ENCODE data around the gene NCCRP1.

Gene NCCRP1

DNA sequence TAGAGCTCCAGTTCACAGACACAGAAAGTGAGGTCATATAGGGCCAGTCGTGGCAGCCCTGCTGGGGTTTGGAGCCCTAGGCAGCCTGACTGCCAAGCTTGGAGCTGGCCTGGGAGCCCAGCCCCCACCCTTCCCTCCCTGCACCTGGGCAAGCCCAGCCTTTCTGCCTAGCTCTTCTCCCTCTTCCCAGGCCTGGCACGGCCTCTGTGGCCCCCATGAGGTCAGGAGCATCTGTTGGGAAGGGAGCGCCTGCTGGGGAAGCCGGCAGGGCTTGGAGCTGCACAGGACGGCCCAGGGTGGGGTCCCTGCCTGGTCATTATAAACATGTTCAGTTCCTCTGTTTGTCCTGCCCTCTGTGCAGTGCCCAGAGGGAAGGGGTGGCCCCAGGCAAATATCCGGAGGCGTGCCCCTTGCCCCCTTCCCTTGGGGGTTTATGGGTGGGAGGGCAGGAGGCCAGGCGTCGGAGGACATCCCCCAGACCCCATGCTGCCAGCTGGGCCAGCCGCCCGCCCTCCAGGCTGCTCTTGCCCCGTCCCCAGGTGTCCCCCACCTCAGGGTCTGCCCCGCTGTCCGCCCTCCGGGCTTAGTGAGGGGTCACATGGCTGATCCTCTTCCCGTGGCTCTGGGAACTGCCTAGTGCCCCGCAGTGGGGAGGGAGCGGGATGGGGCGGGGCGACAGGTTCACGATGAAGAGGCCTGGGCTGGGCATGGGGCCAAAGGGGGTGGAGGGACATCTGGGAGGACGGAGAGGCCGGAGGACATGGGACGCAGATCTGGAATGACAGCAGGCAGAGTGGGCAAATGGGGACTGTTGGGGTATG, 30.0 kb upstream of the NCCRP1 start:
- no peak for DNase-seq

DNA sequence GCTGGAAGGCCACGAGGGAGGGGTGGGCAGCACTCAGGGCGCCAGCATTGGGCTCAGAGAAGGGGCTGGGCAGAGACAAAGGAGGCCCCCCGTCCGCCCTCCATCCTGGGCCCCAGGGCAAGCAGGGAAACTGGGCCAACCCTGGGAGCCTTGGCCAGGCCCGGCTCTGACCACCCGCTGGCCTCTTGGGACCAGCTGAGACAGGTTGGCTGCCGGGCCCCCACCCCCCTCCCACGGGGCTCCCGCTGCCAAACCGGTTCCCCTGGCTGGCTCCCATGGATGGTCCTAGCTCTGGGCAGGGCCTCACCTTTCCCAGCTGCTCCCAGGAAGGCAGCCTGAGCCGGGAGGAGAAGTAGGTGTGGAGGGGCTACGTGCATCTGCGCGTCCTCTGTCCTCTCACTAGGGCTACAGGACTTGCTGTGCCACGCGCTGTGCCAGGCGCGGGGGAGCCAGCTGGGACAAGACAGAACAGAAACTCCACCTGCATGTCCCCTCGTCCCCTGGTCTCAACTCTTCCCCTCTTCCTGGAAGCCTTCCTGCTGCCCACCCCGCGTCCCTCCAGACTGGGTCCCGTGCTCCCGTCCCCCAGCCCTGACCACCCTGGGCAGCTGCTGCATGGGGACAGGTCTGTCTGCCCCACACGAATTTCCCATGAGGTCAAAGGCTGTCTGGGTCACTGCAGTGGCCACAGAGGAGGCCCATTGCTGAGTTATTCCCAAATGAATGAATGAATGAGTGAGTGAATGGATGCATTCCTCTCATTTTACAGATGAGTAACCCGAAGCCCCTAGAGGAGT, 29.1 kb upstream of the NCCRP1 start:
- DNase-seq = no peak

DNA sequence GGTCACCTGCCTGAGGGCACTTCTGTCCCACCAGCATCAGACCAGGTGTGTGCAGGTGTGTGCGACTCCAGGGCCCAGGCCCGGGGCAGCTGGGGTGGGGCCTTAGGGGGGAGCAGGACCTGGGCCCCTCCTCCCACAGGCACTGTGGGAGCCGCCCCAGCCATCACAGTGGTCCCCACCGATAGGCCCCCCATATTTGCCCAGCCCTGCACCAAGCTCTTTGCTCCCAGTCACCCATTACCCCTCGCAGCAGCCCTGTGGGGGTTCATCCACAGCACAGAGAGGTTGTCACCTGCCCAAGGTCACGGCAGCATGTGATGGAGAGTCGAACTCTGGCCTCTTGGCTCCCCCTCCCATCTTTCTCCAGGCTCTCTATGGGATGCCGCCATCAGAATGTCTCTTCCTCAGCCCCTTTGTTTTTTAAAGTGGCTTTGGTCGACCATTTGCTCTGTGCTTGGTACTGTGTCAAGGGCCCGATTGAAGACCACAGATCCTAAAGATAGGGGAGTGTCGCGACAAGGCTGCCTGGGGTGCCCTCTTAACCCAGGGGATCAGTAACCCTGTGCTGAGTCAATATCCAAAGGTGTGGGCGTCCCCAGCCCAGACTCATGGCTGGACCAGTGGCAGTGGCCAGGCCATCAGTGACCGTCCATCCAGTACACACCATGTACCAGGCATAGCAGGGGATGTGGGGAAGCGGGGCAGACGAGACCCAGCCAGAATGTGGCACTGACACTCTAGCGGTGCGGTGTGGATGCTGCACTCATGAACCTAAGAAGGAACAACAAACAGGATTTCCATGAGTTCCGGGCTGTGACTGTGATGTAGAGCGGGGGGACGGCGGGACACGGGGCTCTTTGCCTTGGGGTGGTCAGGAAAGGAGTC, 28.3 kb upstream of the NCCRP1 start:
- no peak for DNase-seq

DNA sequence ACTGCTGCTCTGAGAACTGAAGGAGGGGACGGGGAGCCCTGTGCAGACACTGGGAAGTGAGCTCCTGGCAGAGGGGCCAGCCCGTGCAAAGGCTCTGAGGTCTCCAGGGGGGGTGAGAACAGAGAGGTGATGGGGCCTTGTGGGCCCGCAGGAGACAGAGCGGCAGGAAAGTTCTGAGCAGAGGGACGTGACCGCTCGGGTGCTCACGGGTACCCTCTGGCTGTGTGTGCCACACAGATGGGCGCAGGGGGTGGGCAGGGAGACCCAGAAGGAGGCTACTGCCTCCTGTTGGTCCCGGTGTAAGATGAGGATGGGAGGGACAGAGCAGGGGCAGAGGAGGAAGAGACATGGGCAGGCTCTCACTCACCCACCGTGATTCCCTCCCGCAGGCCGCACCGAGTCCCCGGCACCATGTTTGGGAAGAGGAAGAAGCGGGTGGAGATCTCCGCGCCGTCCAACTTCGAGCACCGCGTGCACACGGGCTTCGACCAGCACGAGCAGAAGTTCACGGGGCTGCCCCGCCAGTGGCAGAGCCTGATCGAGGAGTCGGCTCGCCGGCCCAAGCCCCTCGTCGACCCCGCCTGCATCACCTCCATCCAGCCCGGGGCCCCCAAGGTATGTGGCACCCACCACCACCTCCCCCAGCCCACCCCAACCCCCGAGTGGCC, 27.5 kb upstream of the NCCRP1 start:
- no peak for DNase-seq

DNA sequence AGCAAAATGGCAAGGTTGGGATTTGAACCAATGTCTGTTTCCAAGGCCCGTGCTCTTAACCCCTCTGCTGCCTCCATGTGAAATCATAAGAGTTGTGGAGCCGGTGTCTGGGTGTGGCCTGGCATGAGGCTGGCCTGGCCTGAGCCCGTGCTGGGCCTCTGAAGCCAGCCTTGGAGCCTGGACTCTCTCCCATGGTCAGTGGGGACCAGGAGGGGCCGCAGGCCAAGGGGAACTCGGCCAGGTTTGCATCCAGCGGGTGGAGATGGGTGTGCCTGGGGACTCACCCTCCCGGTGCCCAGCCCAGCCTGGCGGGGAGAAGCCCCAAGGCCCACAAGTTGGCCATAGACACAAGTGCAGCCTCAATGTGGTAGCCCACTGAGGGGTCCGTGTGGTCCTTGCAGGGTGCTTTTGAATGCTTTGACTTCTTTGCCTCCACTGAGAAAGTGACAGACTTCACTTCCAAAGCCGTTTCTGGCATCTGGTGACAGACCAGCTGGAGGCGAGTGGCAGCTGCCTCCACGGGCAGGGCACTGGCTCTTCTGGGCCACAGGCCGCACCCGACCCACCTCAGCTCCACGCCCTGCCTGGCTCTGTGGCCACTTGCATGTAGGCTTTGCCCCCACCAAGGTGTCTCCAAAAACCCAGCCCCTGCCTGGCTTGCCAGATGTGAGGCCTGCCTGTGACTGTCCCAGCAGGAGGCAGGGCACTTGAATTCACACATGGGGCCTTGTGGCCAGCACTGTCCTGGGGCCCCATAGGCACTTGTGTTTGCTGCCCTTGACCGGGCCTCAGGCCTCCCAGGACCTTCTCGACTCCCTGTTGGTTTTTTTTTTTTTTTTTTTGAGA, 26.2 kb upstream of the NCCRP1 start:
- DNase-seq = no peak

DNA sequence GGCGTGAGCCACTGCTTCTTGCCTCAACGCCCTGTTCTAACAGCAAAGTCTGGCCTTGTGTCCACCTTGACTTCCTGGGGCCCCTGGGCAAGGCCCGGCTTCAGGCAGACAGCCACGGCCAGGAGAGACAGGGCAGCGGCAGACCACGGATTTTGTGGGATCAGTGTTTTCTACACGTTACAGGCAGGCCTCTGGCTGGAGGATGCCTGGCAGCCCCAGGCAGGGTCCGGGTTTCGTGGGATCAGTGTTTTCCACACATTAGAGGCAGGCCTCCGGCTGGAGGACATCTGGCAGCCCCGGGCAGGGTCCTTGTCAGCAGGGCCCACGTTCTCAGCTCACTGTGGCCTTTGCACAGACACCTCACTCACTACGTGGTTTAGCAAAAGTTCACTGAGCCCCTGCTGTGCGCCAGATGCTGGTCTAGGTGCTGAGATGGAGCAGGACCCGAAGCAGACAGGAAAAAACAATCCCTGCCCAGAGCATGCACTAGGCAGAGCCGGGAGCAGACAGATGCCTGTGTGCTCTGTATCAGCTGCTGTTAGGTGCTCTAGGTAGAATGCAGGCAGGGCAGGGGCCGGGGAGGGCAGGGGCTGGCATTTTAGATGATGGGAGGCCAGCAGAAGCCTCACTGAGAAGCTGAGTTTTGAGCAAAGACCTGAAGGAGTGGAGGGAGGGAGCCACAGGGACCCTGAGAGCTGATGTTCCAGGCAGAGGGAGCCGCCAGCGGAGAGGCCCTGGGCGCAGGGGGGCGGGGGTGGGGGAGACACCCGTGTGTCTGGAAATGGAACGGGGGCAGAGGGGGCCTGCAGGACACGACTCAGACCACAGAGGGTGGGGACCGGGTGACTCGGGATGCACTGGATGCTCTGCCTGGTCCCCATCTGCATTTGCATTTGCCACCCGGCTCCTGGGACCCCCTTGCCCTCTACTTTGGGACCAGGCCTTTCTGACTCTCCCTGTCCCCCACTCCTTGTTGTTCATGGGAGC, 25.0 kb upstream of the NCCRP1 start:
- DNase-seq = no peak

DNA sequence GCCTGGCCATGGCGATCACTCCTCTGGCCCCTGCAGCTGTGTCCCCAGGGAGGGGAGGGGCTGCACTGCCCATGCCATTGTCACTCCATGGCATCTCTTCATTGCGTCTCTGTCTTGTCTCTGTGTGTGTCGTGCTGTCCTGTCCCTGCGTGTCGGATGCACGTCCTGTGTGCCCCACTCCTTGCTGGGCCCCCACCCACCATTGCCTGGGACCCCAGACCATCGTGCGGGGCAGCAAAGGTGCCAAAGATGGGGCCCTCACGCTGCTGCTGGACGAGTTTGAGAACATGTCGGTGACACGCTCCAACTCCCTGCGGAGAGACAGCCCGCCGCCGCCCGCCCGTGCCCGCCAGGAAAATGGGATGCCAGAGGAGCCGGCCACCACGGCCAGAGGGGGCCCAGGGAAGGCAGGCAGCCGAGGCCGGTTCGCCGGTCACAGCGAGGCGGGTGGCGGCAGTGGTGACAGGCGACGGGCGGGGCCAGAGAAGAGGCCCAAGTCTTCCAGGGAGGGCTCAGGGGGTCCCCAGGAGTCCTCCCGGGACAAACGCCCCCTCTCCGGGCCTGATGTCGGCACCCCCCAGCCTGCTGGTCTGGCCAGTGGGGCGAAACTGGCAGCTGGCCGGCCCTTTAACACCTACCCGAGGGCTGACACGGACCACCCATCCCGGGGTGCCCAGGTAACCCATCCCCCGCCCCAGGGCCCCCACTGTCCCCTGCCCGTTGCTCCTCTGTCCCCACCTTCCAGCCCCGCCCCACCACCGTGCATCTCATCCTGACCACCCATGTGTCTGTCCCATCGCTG, 23.9 kb upstream of the NCCRP1 start:
- no peak for DNase-seq

DNA sequence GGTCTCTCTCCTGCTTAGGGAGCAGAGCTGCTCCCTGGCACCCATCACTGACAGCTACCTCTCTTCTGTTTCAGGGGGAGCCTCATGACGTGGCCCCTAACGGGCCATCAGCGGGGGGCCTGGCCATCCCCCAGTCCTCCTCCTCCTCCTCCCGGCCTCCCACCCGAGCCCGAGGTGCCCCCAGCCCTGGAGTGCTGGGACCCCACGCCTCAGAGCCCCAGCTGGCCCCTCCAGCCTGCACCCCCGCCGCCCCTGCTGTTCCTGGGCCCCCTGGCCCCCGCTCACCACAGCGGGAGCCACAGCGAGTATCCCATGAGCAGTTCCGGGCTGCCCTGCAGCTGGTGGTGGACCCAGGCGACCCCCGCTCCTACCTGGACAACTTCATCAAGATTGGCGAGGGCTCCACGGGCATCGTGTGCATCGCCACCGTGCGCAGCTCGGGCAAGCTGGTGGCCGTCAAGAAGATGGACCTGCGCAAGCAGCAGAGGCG, 23.2 kb upstream of the NCCRP1 start:
- no peak for DNase-seq

DNA sequence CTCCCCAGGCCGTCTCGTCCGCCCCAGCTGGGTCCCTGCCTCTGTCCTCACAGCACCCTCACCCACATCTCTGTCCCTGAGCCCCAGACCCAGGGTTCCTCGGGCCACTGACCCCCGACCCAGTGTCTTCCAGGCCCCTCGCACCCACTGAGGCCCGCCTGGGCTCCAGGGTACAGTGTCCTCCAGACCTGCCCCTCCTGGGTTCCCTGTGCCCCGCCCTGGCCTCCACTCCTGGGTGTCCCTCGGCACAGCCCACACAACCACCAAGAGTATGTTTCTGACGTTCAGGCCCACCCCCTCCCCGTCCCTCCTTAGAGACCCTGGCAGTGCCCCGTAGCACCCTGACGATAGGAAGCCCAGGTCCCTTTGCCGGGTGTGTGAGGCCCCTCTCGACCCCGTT, 22.6 kb upstream of the NCCRP1 start:
- no peak for DNase-seq

DNA sequence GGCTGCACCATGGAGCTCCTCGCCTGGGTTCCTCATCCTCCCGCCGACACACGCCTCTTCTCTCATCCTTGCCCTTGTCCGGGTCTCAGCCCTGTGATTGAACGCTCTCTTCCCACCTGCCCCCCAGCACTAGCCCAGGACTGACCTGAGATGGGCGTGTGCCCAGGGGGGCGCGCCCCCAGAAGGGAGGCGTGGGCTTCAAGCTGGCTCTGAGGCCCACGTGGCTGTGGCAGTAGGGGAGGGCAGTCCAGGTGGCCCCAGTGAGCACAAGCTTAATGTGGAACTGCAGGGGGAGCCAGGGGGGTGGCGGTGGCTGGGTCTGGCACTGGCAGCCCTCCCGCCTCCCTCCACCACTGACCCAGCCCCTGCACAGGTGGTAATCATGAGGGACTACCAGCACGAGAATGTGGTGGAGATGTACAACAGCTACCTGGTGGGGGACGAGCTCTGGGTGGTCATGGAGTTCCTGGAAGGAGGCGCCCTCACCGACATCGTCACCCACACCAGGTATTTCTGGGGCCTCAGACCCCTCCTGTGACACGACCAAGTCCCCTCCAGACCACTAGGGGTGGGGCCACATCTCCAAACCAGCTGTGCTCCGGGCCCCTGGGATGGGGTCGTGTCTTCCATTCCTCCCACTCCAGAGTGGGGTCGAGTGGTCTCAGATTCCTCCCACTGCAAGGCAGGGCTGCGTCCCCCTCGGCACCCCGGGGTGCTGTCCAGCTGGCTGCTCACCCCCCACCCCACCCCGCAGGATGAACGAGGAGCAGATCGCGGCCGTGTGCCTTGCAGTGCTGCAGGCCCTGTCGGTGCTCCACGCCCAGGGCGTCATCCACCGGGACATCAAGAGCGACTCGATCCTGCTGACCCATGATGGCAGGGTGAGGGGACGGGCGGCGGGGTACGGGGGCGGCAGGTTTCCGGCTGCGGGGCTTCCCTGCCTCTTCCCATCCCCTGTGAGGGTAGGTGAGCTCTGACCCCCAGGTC, 21.9 kb upstream of the NCCRP1 start:
- DNase-seq = no peak

DNA sequence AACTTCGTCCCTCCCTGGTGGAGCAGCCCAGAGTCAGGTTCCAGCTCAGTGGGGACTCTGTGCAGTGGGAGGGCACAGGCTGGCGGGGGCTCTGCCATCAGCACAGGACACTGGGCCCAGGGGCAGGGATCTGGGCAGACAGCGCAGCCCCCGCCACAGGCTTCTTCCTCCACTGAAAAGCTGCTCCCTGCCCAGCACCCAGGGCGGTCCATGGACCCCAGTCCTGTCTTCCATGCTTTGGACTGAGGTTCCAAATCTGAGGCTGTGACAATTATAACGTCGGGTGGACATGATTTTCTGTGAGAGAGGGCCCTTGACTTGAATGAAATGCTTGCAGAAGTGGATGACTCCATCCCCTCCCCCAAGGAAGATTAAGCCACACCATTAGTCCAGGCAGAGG, 21.2 kb upstream of the NCCRP1 start:
- no peak for DNase-seq

DNA sequence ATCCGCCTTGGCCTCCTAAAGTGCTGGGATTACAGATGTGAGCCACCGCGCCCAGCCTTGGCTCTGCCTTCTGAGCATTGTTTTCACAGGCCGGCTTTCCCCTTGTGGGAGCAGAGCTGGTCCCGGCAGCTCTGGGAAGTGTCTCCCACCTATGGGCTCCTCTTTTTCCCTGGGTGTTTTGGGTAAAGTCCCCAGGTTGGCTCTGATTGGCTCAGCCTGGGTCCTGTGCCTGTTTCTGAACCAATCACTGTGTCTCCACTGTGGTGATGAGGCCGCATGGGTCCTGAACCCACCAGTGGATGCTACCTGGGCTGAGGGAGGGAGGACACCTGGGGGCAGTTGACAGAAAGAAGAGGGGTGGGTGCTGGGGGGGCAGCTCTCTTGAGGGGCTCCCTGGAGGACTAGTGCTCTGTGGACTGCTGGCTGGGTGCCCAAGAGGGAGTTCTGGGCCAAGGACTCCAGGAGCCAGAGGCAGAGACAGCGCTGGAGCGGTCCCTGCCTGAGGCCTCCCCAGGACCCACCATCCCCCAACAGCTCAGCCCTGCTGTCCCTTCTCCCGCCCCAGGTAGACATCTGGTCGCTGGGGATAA, 19.6 kb upstream of the NCCRP1 start:
- DNase-seq = no peak

DNA sequence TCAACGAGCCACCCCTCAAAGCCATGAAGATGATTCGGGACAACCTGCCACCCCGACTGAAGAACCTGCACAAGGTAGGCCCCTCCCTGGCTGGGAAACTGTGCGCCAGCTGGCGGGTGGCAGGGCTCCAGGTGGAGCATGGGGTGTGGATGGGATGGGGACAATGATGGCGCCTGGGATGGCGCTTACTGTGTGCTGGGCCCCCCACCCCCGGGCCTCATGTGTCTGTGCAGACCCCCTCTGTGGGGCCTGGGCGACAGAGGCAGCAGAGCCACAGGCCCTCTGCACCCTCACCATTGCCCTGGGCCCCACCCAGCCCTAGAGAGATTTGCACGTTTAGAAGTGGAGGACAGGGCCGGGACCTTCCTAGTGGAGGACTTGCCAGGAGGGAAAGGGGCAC, 19.0 kb upstream of the NCCRP1 start:
- no peak for DNase-seq

DNA sequence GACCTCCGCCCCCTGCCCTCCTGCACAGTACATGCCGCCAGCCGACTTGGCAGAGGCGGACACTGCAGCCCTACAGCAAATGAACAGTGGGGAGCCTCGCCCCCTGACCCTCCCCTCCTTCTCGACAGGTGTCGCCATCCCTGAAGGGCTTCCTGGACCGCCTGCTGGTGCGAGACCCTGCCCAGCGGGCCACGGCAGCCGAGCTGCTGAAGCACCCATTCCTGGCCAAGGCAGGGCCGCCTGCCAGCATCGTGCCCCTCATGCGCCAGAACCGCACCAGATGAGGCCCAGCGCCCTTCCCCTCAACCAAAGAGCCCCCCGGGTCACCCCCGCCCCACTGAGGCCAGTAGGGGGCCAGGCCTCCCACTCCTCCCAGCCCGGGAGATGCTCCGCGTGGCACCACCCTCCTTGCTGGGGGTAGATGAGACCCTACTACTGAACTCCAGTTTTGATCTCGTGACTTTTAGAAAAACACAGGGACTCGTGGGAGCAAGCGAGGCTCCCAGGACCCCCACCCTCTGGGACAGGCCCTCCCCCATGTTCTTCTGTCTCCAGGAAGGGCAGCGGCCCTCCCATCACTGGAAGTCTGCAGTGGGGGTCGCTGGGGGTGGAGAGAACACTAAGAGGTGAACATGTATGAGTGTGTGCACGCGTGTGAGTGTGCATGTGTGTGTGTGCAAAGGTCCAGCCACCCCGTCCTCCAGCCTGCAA, 18.3 kb upstream of the NCCRP1 start:
- no peak for DNase-seq

DNA sequence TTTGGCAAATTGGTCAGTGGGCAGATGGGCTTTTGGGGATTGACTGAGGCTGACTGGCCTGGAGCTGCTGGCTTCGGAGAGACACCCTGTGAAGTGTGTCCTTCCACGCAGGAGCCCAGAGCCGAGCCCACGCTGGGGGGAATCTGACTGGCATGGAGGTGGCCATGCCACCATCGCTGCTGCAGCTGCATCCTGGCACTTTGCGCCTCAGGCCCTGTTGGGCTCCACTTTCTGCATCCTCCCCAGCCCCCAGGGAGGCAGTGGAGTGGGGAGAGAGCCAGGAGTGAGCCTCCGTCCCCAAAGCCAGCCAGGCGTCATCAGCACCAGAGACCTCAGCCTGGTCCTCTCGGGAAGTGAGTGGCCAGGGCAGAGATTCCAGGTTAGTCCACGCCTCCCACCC, 17.0 kb upstream of the NCCRP1 start:
- DNase-seq = no peak

DNA sequence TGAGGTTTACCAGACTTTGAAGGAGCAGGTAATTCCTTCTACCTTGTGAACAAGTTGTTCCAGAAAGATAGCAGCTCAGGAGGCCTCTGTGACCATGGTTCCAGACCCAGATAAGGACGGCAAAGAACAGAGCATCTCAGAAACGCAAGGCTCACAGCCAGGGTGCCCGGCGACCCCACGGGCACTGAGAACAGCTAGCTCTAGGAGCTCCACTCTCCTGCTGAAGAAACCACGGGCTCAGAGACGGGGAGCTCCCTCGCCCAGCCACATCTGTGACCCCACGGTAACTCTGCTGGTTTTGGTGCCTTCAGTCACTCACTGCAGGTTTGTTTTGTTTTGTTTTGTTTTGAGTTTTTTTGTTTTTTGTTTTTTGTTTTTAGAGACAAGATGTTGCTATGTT, 16.0 kb upstream of the NCCRP1 start:
- no peak for DNase-seq

Measured in cortex of kidney (tissue), 1 donor.